ENCODE data around the gene PCDHA8.
A peak's percentile ranks its signal among the peaks of the same experiment; 100 is the strongest.
"Not testable (repeated sequence)": the region's sequence is repeated elsewhere in the genome, so short reads cannot be mapped to it uniquely, and the experiment has no call there.

The PCDHA8 gene

GRCh38 chr5:140870221-140871201 is 29.5 kb downstream of the PCDHA8 start:
- DNase-seq, result no peak

- no peak for DNase-seq
Measured at GRCh38 chr5:140875085-140876065, 34.4 kb downstream of the PCDHA8 start, which contains the start of gene PCDHA12. PCDHA12 (plus strand) TSS chr5:140875308; CDS start chr5:140875473, 165 bp downstream.

GRCh38 chr5:140876541-140877261 is 35.7 kb downstream of the PCDHA8 start:
- DNase-seq, result not testable (repeated sequence)

GRCh38 chr5:140877262-140877581 is 36.2 kb downstream of the PCDHA8 start:
- no peak for DNase-seq

GRCh38 chr5:140881889-140882590 is 41.1 kb downstream of the PCDHA8 start, which contains the start of gene PCDHA13:
PCDHA13 (plus strand) TSS chr5:140882124; CDS start chr5:140882269, 145 bp downstream.
- DNase-seq, result peak in 6 of 56 donors; percentile 2 to 16 (median 13)

GRCh38 chr5:140882591-140882899 is 41.6 kb downstream of the PCDHA8 start:
- DNase-seq, result peak in 6 of 56 donors; percentile 1 to 34 (median 22)

GRCh38 chr5:140883373-140883772 is 42.4 kb downstream of the PCDHA8 start:
- DNase-seq, result no peak

- no peak for DNase-seq
Measured at GRCh38 chr5:140883927-140884697, 43.1 kb downstream of the PCDHA8 start.

All from nucleus accumbens (tissue), 56 donors.